NB4 (cell line): Measurements from ENCODE around the gene PAEP.

Source experiments
- TF ChIP-seq, protein P1 (sequence below): IDR thresholded peaks from one replicate; pipeline ENCODE4 v1.5.1; 2012; ENCODE audit warnings: low read depth, low read length
- TF ChIP-seq, protein P2 (sequence below): IDR thresholded peaks from 2 replicates; pipeline ENCODE4 v1.6.1; 2011; ENCODE audit warnings: low read depth, low read length

DNA sequence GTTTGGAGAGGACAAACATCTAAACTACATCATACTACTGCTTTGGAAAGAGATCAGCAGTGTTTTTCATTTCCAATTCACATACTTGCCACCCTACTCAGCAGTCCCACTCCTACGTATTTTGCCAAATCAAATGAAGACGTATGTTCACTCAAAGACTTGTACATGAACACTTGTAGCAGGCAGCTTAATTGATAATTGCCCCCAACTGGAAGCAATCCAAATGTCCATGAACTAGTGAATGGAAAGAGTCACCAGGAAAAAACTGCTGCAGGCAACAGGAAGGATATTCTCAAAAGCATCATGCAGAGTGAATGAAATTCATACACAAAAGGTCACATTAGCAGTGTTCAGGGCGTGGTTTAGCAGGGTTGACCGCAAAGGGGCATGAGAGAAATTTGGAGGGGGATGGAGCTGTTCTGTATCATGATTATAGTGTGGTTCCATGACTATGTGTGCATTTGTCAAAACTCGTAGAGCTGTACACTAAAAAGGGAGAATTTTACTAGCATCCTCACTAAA lies 38.8 kb downstream of the PAEP start:
- TF ChIP-seq, protein P1, sequence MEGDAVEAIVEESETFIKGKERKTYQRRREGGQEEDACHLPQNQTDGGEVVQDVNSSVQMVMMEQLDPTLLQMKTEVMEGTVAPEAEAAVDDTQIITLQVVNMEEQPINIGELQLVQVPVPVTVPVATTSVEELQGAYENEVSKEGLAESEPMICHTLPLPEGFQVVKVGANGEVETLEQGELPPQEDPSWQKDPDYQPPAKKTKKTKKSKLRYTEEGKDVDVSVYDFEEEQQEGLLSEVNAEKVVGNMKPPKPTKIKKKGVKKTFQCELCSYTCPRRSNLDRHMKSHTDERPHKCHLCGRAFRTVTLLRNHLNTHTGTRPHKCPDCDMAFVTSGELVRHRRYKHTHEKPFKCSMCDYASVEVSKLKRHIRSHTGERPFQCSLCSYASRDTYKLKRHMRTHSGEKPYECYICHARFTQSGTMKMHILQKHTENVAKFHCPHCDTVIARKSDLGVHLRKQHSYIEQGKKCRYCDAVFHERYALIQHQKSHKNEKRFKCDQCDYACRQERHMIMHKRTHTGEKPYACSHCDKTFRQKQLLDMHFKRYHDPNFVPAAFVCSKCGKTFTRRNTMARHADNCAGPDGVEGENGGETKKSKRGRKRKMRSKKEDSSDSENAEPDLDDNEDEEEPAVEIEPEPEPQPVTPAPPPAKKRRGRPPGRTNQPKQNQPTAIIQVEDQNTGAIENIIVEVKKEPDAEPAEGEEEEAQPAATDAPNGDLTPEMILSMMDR, result no peak
- TF ChIP-seq, protein P2, sequence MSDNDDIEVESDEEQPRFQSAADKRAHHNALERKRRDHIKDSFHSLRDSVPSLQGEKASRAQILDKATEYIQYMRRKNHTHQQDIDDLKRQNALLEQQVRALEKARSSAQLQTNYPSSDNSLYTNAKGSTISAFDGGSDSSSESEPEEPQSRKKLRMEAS, result no peak
